Mucosa of rectum (tissue), 2 donors: ENCODE measurements around the gene ADAMTS19.
"Not testable (repeated sequence)": the region's sequence is repeated elsewhere in the genome, so short reads cannot be mapped to it uniquely, and the experiment has no call there.

Experiments
- H3K27ac ChIP-seq, 2 donors: one replicate each; pipeline ENCODE4 v1.7.0; 2013; ENCODE audit warnings: inconsistent platforms in 2 of 2, low read depth in 2 of 2, low read length in 2 of 2
- H3K27me3 ChIP-seq, 2 donors: one replicate each; pipeline ENCODE4 v1.7.0; 2013; ENCODE audit warnings: low read length in 2 of 2; ENCODE audit not compliant: control insufficient read depth in 2 of 2, insufficient read depth in 2 of 2
- H3K36me3 ChIP-seq, 2 donors: one replicate each; pipeline ENCODE4 v1.7.0; 2013; ENCODE audit warnings: low read length in 2 of 2; ENCODE audit not compliant: control insufficient read depth in 2 of 2, insufficient read depth in 2 of 2
- H3K4me1 ChIP-seq, 2 donors: one replicate each; pipeline ENCODE4 v1.7.0; 2013; ENCODE audit warnings: low read length in 2 of 2, mild to moderate bottlenecking in 1 of 2; ENCODE audit not compliant: control insufficient read depth in 2 of 2, insufficient read depth in 2 of 2
- H3K4me3 ChIP-seq, 2 donors: one replicate each; pipeline ENCODE4 v1.7.0; 2013; ENCODE audit warnings: low read length in 2 of 2
- H3K9ac ChIP-seq, 2 donors: one replicate each; pipeline ENCODE4 v1.7.0; 2013; ENCODE audit warnings: low read length in 2 of 2, low read depth in 1 of 2, mild to moderate bottlenecking in 1 of 2
- H3K9me3 ChIP-seq, 2 donors: one replicate each; pipeline ENCODE4 v1.7.0; 2013; ENCODE audit warnings: low read length in 2 of 2; ENCODE audit not compliant: control insufficient read depth in 2 of 2
- donor health status: healthy.
- donor health status: Normal muscosa, but diverticular disease.

Gene ADAMTS19

DNA sequence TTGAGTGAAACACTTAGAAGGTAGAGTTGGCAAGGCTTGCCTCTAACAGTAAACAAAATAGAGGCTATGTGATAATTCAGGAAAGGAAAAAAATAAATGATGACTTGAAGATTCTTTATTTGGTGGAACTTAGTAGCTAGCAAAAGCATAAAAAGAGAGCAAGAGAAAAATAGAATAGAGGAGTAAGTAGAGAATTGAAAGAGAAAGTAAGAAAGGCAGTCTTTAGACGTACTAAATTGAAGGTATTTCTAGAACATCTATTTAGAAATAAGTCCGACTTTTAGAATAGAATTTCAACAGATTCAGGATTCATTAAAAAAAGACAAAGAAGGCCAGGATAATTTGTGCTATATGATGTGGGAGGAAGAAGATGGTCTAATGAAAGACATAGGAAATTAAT lies 159.7 kb downstream of the ADAMTS19 start:
- no peaks in the 10 kb centered on the region for H3K4me1 ChIP-seq
- no peak overlapping the region for H3K4me3 ChIP-seq
- no peaks in the 10 kb centered on the region for H3K27me3 ChIP-seq
- H3K36me3 ChIP-seq: no peaks in the 10 kb centered on the region
- no peaks in the 10 kb centered on the region for H3K9me3 ChIP-seq
- H3K27ac ChIP-seq: no peak overlapping the region
- H3K9ac ChIP-seq: no peak overlapping the region

DNA sequence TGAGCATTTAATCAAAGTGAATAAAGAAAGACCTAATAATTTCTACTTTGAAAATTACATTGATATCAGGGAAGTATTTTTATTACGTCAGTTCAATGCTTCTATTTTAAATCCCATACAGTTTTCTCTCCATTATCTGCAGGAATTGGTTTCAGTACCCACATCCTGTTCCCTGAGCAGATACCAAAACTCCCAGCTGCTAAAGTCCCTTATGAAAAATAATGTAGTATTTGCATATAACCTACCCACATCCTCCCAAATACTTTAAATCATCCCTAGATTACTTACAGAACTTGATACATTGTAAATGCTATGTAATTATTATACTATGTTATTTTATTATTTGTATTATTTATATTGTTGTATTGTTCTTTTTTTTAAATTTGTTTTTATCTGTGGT lies 162.4 kb downstream of the ADAMTS19 start:
- Histone ChIP-seq H3K4me1 (no peaks in the 10 kb centered on the region), H3K27ac (no peak overlapping the region), H3K36me3 (no peaks in the 10 kb centered on the region), H3K27me3 (no peaks in the 10 kb centered on the region), H3K9ac (no peak overlapping the region), H3K4me3 (no peak overlapping the region), H3K9me3 (no peaks in the 10 kb centered on the region)

- no peak overlapping the region for H3K4me3 ChIP-seq
- no peak overlapping the region for H3K9ac ChIP-seq
- H3K36me3 ChIP-seq: no peaks in the 10 kb centered on the region
- H3K27ac ChIP-seq: no peak overlapping the region
- no peaks in the 10 kb centered on the region for H3K4me1 ChIP-seq
- H3K9me3 ChIP-seq: no peaks in the 10 kb centered on the region
- no peaks in the 10 kb centered on the region for H3K27me3 ChIP-seq
Measured at GRCh38 chr5:129629575-129629974, 169.5 kb downstream of the ADAMTS19 start.

- no peaks in the 10 kb centered on the region for H3K4me1 ChIP-seq
- no peaks in the 10 kb centered on the region for H3K36me3 ChIP-seq
- no peaks in the 10 kb centered on the region for H3K9me3 ChIP-seq
- no peaks in the 10 kb centered on the region for H3K27me3 ChIP-seq
- H3K9ac ChIP-seq: no peak overlapping the region
- H3K27ac ChIP-seq: no peak overlapping the region
- no peak overlapping the region for H3K4me3 ChIP-seq
Measured at GRCh38 chr5:129630101-129630500, 170.0 kb downstream of the ADAMTS19 start.

DNA sequence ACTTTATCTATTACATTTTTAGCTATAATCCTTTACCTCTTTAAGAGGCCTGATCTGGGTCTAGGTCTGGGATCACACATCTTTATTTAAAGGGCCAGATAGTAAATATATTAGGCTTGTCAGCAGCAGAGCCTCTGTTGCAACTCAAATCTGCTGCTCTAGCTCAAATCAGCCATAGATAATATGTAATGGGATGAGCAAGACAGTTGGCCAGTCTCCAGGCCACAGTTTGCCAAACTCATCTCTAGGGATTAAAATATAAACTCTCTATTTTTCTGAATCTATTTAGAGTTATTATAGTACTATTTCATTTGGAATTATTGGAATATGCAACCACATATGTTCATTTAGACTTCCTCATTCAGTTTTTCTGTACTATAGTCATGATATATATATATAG lies 171.9 kb downstream of the ADAMTS19 start:
- no peaks in the 10 kb centered on the region for H3K36me3 ChIP-seq
- no peak overlapping the region for H3K4me3 ChIP-seq
- no peak overlapping the region for H3K9ac ChIP-seq
- no peaks in the 10 kb centered on the region for H3K27me3 ChIP-seq
- no peaks in the 10 kb centered on the region for H3K9me3 ChIP-seq
- no peaks in the 10 kb centered on the region for H3K4me1 ChIP-seq
- H3K27ac ChIP-seq: no peak overlapping the region

- not testable (repeated sequence) for H3K4me3 ChIP-seq, H3K27ac ChIP-seq, H3K9ac ChIP-seq, H3K9me3 ChIP-seq, H3K36me3 ChIP-seq, H3K4me1 ChIP-seq, H3K27me3 ChIP-seq
Measured at GRCh38 chr5:129637501-129637900, 177.4 kb downstream of the ADAMTS19 start.

DNA sequence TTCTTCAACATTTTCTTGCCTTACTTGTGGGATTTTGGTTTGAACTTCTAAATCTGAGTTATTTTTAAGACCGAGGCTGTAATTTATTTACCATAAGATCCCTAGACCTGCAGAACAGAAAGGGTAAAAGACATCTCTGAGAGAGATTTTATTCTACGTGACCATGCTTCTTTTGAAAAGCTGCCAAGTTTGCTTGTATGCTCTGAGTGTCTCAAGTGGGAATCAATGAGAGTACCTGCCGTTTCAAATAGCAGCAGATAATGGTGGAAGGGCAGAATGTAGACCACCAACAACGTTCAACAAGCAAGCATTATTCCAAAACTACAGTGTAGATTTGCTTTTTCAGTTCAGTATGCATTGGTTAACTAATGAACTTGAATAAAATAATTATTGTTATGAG lies 179.2 kb downstream of the ADAMTS19 start:
- Histone ChIP-seq H3K4me1 (no peaks in the 10 kb centered on the region), H3K36me3 (no peaks in the 10 kb centered on the region), H3K9me3 (no peaks in the 10 kb centered on the region), H3K9ac (no peak overlapping the region), H3K27me3 (no peaks in the 10 kb centered on the region), H3K4me3 (no peak overlapping the region), H3K27ac (no peak overlapping the region)

DNA sequence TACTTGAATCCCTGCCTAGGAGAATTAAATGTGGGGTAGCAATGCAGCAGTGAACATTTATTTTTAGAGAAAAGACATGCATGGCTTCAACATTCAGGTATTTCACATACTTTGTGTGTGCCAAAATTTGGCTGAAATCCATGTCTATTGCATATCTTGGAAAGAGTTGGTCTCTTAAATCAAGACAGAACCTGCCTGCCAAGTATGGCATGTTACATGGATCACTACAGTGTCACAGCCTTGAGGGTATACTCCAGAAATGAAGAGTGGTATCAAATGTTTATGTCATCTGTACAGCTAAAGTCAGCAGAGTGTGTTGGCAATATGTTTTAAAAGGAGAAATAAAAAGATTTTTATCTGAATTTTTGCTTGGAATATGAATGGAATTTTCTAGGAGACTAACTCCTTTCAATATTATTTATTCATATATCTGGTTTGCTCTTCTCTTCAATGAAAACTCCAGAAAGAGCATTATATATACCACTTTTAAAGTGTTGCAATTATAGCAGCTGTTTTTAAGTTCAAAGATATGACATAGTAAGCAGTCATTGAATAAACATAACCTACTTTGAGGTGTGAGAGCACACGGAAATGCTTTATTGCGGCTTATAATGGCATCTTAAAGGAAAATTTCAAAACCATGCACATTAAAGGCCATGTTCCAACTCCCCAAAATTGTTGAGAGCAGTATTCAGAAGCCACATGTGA lies 192.4 kb downstream of the ADAMTS19 start:
- H3K27ac ChIP-seq: no peak overlapping the region
- H3K36me3 ChIP-seq: no peaks in the 10 kb centered on the region
- no peaks in the 10 kb centered on the region for H3K4me1 ChIP-seq
- H3K9ac ChIP-seq: no peak overlapping the region
- no peak overlapping the region for H3K4me3 ChIP-seq
- H3K9me3 ChIP-seq: no peaks in the 10 kb centered on the region
- H3K27me3 ChIP-seq: no peaks in the 10 kb centered on the region

GRCh38 chr5:129653057-129653375 lies 192.9 kb downstream of the ADAMTS19 start:
- Histone ChIP-seq H3K27ac (no peak overlapping the region), H3K4me3 (no peak overlapping the region), H3K9me3 (no peaks in the 10 kb centered on the region), H3K36me3 (no peaks in the 10 kb centered on the region), H3K9ac (no peak overlapping the region), H3K4me1 (no peaks in the 10 kb centered on the region), H3K27me3 (no peaks in the 10 kb centered on the region)

DNA sequence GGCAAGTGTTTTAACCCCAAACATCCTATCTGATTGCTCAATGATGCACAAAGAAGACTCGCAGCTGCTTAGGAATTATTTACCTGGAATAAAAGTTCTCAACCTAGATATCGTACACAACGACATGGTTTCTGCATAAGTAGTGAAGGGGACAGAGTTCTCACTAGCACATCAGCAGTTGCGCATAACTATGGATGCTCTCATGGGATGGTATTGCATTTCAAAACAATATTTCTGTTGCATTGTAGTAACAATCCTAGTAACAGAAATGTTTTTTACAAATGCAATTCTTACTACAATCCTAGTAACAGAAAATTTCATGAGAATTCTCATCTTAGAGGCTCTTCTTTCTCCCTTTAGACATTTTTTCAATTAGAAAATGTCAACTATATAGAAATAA lies 193.3 kb downstream of the ADAMTS19 start:
- Histone ChIP-seq H3K9ac (no peak overlapping the region), H3K9me3 (no peaks in the 10 kb centered on the region), H3K4me3 (no peak overlapping the region), H3K4me1 (no peaks in the 10 kb centered on the region), H3K27me3 (no peaks in the 10 kb centered on the region), H3K36me3 (no peaks in the 10 kb centered on the region), H3K27ac (no peak overlapping the region)

DNA sequence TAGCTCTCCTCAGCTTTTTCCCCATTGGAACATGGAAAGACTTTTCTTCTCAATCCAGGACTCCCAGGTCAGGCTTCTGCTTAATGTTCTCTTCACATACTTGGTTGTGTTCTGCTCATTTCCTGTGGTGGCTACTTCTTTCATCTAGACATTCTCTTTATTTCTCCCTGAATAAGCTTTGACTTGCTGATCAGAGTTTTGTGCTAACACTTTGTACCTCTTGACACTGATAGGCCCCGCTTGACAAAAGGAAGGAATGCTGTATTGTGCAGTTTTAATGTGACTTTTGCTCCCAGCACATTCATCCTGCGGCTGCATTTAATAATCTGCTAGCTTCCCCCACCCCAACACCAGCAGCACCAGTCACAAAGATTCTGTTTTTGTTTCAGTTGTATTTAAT lies 196.9 kb downstream of the ADAMTS19 start:
- no peaks in the 10 kb centered on the region for H3K9me3 ChIP-seq
- no peaks in the 10 kb centered on the region for H3K36me3 ChIP-seq
- no peak overlapping the region for H3K4me3 ChIP-seq

More for the DNA sequence above, 196.9 kb downstream of the ADAMTS19 start:
- Histone ChIP-seq H3K27me3 (no peaks in the 10 kb centered on the region), H3K27ac (no peak overlapping the region), H3K9ac (no peak overlapping the region), H3K4me1 (no peaks in the 10 kb centered on the region)
